AG09319 (cell line): ENCODE results near the gene BTBD9.

Source experiments
- DNase-seq: peaks from one replicate; pipeline ENCODE4 v3.0.0-alpha.2; 2010; ENCODE audit warnings: low read depth; ENCODE audit errors: extremely low read depth
- CTCF ChIP-seq: IDR thresholded peaks from 2 replicates; pipeline ENCODE4 v1.5.1; 2011; ENCODE audit warnings: low read depth, mild to moderate bottlenecking, inconsistent platforms, low read length, moderate library complexity

Gene BTBD9

GRCh38 chr6:38371881-38372280 lies 267.8 kb downstream of the BTBD9 start:
- no peak for TF ChIP-seq CTCF
- no peak for DNase-seq

GRCh38 chr6:38370653-38371601 lies 268.8 kb downstream of the BTBD9 start:
- peak; percentile 64 for DNase-seq
- no peak for TF ChIP-seq CTCF

- no peak for DNase-seq
- TF ChIP-seq CTCF = no peak
Observed at GRCh38 chr6:38367231-38367630, 272.5 kb downstream of the BTBD9 start.

- no peak for DNase-seq
- TF ChIP-seq CTCF = no peak
Observed at GRCh38 chr6:38366234-38366633, 273.5 kb downstream of the BTBD9 start.

GRCh38 chr6:38364775-38365174 lies 275.0 kb downstream of the BTBD9 start:
- no peak for DNase-seq
- TF ChIP-seq CTCF = no peak

- TF ChIP-seq CTCF = no peak
- no peak for DNase-seq
Observed at GRCh38 chr6:38364127-38364526, 275.6 kb downstream of the BTBD9 start.

GRCh38 chr6:38355519-38355918 lies 284.2 kb downstream of the BTBD9 start:
- no peak for DNase-seq
- TF ChIP-seq CTCF = no peak
